GM21367 (cell line): Measurements from ENCODE around the gene ACSL1.

Experiments
- ATAC-seq: cut with Tn5 transposase; IDR thresholded peaks from one replicate; pipeline ENCODE4 v1.9.1; 2021; ENCODE audit not compliant: unreplicated experiment

Gene ACSL1

DNA sequence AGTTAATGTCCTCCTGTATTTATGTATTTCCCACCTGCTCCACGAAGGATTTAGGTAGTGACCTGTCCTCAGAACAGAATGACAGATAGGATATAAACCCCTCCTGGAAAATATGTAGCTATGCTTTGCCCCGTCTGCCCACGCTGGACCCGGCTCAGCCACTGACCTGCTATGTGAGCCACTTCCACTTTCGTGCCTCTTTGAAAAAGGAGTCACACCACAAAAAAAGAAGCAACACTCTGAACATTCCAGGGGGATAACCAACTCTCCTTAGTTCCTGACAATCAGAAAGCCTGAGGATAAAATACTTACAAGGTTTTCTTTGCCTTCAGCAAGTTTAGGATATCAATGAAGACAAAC is 11.1 kb downstream of the ACSL1 start:
- no peak for ATAC-seq

DNA sequence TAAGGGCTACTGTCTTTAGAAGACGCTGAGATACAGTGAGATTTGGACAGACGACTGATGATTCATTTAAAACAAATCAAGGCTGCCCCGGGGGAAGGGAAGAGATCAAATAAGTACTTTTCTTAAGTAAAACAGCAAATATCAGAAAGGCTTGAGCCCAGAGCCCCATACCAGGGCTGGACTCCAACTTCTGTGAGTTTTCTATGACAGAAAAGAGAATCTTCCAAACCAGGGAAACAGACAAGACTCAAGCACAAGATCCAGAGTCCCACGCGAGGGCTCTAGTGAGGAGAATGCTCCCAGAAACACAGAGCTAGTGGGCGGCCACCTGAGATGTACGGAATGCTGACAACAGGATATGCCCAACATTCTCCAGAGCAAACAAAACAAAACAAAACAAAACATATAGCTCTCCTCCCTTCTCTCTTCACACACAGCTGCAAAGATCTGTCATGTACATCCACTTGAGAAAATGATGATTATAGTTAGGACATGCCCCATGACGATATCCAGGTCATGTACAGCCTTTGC is 13.1 kb downstream of the ACSL1 start:
- ATAC-seq, result no peak

DNA sequence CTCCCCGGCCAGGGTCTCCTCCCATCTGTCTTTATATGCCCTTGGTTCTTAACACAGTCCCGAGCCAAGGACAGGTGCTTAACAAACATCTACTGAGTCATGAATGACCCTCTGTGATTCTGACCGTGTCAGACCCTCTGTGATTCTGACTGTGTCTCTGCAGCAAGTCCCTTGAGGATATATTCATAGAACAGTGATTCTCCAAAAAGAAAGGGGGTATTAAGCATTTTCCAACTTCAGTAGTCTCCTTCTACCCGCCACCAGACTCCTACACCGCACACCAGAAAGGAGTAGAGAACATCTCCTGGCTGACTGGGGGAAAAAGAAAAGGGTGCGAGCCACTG is 13.6 kb downstream of the ACSL1 start:
- ATAC-seq, result no peak

DNA sequence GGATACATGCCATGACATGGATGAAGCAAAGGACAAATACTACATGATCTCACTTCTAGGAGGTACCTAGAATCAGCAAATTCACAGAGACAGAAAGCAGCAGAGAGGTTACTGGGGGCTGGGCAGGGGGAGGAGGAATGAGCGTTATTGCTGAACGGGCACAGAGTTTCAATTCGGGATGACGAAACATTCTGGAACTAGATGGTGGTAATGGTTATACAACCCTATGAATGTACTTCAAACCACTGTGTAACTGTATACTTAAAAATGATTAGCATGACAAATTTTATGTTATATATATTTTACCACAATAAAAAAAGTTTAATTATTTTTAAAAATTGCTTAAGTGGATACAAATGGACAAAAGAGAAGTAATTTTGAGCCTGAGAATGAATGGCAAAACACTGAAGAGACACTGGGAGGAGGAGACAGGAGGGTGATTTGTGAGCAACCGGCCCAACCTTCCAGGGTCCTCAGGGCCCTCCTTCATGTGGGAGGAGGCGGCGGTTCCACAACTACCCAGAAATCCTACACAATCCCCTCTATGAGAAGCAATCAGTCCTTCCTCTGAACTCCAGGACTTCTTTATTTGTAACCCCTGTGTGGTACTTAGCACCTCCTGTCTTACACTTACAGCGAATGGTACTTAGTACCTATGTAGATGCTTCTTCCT is 14.1 kb downstream of the ACSL1 start:
- no peak for ATAC-seq

DNA sequence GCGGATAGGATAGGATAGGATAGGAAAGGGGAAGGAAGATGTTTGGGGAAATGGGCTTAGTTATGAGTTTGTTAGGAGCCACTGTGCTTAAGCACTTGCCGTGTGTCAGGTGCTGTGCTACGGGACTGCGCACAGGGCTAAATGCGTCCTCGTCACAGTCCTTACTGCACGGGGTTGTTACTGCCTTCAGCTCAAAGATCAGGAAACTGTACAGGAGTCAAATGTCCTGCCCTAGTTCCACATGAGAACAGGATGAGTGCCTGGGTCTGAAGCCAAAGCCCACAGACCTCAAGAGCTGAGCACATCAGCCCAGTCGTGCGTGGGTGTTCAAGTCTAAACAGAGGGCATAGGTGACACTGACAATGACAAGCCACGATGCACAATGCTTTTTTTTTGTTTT is 15.0 kb downstream of the ACSL1 start:
- ATAC-seq, result no peak

DNA sequence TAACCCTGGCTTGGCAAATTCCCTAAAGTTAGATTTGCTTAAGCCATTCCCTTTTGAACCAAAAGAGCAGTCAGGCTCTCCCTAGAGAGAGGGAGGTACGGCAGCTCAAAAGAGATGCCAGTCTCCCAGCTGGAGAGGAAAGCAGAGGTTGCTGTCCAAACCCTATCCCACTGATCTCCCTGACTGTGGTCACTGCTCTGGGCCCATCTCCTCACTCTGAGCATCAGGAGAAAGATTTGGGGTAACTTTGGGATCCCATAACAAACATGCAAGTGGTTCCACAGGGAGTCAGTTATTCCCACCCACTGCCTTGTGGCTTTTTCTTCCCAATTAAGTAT is 17.1 kb downstream of the ACSL1 start:
- no peak for ATAC-seq

DNA sequence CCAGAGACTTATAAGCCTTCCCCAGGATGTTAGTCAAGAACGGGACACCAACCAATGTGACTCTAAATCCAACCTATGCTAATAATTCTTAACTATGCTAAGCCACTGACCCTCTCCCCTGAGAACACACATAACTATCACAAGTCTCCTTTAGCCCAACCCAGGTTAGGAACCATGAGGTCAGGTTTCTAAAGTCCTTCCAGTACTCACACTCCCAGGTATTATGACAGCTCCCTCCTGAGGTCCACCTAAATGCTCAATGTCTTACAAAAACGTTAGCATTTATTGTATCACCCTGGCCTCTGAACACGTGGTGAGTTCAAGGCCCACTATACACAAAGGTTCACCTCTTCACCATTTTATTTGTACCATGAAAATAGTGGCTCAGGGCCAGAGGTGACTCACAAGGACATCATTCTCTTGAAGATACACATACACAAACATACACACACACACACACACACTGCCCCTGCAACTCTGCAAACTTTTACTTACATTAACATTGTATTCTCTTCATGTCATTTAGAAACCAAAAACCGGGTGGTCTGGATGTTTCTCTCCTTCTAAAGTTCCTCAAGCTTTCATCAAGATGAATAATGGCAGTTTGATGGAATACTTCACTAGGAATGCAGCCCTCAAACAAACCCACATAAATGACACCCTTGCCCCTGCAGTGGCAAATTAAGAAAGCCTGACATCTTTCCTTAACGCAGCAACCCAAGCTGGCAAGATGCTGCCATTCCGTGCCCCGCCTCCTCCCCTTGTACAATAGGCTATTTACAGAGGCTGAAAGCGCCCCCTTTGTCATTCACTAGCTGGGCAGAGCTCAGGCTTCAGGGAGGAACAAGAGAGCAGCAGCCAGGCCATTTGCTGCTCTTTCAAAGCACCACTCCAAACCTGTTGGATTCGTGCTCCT is 17.7 kb downstream of the ACSL1 start:
- no peak for ATAC-seq

DNA sequence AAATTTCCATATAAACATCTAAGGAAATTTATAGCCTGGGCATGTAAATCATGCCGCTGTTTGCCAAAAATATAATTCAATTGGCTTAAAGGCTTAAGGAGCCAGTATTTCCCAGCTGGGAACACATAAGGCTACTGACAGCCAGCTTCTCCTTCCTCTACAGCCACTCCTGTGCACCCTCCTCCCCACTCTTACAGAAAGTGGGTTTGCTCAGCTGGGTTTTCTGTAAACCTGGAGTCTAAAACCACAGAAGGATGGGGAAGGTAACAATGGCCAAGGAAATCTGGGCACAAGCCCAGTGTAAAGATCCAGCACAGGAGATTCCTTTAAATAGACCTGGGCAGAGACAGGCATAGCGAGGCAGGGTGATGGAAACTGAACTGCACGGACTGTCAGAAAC is 18.5 kb downstream of the ACSL1 start:
- no peak for ATAC-seq

DNA sequence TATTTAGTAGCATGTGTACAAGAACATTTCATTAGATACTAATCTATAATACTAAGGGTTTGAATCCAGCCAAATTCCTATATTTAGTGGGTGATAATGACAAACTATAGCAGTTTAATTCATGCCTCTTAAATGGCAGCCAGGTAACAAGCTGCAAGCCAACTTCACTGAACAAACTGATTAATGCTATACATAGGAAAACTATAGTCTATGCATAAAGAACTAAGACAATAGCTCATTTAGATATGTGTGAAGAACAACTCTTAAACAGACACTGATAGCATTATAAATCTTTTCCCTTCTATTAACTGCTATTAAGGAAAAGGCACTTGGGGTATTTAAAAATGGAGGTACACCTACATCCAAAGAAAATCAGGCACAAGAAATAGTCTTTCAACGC is 19.1 kb downstream of the ACSL1 start:
- no peak for ATAC-seq

DNA sequence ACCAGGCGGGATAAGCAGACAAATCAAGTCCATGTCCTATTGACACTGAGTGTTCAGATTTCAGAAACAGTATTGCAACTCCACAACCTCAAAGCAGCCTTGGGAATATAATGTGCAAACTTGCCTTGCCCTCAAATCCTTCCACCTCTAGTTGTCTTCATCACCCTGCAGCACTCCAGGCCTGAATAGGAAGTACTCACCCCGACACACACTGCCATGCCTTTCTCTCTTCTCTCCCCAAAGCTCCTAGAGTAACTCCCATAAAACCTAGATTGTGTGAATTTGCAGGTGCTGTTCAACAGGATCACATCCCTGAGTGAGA is 19.6 kb downstream of the ACSL1 start:
- no peak for ATAC-seq

DNA sequence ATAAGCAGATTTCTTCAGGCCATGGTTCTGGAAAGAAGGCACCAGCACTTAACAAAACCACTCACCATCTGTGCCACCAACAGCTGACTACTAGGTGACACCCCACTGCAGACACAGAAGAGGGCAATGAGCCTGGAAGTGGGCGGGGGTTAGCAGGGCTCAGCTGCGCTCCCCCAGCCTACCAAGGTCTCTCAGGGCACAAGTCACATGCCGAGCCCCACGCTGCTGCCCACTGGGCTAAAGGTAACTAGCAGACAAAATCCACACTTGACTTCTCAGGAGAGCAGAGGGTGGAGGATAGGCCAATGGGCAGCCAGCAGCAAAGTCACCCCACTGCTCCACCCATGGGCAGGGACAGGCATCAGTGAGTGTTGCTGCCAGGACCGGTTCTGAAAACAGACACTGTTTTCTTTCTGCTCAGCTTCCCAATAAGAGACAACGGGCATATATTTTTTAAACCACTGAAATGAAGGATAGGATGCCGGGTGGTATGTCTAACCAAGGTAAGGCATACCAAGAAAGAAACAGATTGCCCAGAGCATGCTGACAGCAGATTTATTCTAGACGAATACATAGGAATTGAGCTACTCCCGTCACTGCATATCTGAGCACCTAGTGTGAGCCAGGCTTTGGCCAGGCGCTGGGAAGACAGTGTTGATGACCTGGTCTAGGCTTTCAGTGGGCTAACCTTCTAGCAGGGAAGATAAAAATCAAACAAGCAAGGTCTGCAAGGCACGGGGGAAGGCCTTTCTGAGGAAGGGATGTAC is 20.1 kb downstream of the ACSL1 start:
- peak; percentile 53 for ATAC-seq

DNA sequence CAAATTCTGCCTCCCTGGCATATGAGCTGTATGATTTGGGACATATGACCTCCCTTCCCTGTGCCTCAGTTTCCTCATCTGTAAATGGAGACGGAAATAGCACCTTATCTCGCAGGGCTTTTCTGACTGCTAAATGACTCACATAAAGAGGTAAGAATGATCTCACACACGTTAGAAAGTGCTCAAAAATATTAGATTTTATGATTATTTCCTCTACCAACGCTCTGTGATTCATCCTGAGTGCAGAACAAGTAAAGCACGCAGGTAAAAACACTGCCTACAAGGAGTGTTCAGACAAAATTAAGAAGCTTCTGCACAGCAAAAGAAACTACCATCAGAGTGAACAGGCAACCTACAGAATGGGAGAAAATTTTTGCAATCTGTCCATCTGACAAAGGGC is 21.1 kb downstream of the ACSL1 start:
- ATAC-seq, result no peak

DNA sequence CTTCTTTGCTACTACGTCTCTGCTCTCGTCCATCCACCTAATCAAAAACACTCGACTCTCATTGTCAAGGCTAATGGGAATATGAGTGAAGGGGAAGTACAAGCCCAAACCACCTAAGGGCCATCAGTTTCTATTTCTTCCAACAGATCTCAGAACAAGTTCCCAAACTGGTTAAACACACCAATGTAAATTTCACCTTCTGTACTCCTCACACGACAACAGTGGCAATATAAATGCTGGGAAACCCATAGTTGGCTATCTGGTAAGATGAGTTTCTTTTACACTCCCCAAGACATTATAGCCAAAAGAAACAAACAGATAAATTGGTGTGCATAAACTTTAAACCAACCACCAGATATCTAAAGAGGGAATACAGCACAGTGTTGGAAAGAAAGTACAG is 21.9 kb downstream of the ACSL1 start:
- ATAC-seq, result no peak

DNA sequence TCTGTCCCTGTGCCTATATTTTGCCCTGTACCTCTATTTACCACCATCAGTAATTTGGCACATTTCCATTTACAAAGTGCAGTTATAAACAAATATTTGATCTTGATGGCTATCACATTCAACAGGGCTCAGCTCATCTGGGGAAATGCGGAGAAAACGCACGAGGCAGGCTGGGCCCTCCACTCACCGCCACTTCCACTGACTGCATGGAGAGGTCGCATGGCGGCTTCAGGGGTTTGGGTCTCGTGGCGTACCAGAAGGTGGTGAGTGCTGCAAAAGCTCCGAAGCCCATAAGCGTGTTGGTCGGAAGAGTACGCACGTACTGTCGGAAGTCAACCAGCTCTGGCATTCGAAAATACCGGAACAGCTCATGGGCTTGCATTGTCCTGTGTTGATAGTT is 22.6 kb downstream of the ACSL1 start:
- ATAC-seq, result no peak

DNA sequence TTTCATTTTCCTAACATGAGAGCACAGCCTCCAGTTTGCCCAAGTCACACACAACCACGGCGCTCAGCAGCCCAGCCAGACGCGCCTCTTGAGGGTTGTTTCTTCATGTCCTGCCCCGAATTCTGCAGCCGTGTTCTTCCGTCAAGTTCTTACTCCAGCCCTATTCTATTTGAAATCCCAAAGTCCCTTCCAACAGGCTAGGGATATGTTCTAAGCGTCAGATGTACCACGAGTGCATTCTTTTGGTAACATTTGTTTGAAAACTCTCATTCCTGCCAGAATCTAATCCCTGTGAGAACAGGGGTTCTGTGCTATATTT is 23.1 kb downstream of the ACSL1 start:
- ATAC-seq, result no peak

DNA sequence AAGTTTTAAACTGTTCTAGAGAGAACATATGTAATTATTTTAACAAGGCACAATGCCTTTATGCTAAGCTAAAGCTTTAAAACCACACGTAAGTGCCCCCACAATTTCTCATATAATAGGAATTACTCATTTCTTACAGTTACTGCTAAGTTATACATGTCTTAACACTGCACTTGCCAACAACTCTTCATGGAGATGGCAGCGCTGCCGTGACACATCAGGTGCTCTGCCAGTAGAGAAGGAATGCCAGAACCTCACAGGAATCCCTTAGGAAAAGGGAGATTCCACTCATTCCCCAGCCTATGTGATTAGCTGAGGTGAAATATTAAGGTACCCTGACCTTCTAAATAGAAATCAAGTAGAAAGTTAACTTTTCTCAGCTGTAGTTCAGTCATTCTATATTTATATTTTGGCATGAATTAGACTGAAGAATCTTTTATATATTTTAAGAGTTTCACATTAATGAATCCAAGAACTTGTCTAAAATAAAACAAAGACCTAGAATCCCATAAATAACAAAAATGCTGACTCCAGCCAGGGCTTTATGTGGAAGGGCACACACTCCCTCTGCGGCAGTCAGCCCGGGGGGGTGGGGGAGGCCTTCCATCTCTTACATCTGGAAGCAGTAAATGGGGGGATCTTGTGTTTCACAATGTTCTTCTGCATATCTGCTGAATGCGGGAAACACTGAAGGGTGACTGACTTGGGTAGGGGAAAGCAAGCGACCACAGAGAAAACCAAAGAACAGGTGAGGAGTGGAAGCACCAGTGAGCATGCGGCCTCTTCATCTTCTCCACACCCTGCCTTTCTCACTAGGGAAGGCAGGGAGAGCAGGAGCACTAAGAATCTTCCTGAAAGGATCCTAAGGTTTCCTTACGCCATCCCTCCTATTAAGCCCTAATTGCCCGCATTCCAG is 23.7 kb downstream of the ACSL1 start:
- ATAC-seq, result no peak

DNA sequence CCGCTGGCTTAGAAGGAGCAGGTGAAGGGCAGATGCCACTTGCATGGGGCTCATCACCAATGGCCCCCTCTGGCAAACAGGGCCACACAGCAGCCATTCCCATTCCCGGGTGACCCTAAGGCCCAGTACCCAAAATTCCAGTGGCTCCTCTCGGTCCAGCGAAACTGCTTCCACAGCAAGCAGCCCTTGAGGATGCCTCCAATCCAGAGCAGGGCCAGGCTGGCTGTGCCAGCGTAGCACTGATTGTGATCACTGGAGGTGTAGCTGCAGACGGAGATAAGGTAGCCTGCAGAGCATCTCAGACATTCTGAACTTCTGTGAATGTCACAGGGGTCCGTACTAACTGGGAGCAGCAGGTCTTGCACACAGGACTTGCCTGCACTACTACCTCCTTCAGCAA is 27.3 kb downstream of the ACSL1 start:
- no peak for ATAC-seq

DNA sequence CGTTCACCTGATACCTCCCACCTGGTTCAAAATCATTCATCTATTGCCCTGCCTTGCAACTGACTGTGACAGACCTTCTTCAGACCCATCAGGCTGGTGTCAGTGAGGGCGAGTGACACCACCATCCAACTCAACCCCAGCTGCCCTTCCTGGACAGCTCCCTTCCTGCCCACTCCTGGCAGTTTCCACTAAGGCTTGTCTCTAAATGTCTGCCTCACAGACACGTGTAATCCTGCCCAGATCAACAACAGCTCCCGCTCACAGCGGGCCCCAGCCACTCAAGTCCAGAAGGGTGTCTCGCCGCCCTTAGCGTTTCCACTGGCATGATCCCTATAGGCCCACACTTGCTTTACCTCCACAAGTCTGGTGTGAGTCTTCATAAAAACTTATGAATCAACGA is 28.9 kb downstream of the ACSL1 start:
- no peak for ATAC-seq

DNA sequence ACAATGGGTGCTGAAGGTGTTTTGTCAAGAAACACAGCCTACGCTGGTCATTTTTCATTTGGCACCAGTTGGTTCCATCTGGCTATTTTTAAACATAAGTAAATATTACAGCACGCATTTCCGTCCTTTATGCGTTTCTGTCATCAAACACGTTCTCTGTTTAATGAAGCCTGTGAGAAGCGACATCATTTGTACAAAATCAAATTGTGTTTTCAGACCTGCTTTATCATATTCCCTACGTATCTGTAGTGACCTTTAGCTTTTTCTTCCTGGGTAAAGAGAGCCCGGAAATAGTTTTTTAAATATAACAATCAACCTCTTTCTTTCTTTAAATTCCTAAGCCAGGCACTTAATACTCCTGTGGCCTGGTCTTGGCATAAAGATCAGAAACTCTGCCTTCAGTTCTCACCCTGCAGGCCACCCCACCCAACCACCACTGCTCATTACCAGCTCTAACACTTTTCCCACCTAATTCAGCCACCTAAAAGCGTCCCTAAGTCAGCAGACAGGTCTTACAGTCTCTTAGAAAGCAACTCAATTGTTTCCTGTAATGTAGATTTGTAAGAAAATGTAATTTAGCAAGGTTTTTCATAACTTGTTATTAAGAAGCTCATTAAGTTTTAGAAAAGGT is 30.4 kb downstream of the ACSL1 start:
- no peak for ATAC-seq

DNA sequence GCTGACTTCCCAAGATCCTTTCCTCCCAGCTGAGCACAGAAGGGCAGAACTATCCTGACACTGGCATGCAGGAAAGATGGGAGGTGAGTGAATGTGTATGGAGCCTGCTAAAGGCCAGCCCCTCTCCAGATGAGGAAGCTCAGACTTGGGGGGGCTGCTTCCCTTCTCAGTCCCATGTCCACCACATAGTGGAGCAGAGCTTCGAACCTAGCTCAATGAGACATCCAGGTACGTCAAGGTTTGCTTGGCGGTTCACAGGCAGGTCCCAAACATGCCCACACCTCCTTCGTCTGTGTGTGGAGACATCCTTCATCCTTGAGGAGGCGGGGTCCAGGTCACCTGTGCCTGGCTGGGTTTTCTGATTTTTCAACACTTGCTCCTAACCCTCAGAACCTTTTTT is 31.3 kb downstream of the ACSL1 start:
- ATAC-seq, result no peak
